T-cell (primary cell): ENCODE measurements around the gene GJA3. TPM values are rescaled to one million over a fixed set of nuclear protein-coding genes. Genes with fewer than 3 reads are reported as not detected.

ENCODE experiments used
- ATAC-seq, 4 experiments: fragments of 200-7000 bp in 3 of 4; fragments of 150-1000 bp in 1 of 4; cut with Tn5 transposase; replicated peaks in 1 of 4; 1 replicate in 3 of 4; 2 replicates in 1 of 4; pipeline ENCODE4 v1.10.0; 2021; ENCODE audit warnings: moderate library complexity in 3 of 4, mild to moderate bottlenecking in 2 of 4, moderate number of reproducible peaks in 1 of 4
- CTCF ChIA-PET, 2 donors: fragments of 300-600 bp; sonication (Branson Sonifier 250); formaldehyde crosslinking; loops; one replicate each; lab custom pipeline; 2022; ENCODE audit warnings: antibody characterized with exemption in 2 of 2; lab: Charles Lee
- POLR2A ChIA-PET, 2 donors: fragments of 300-600 bp; sonication (Branson Sonifier 250); formaldehyde crosslinking; loops; one replicate each; lab custom pipeline; 2022; ENCODE audit warnings: antibody characterized with exemption in 2 of 2; lab: Charles Lee
- DNase-seq, 35 experiments: peaks; one replicate each; pipeline versions ENCODE4 v3.0.0 to v3.0.0-alpha.2; 2013 to 2023
- H3K27ac ChIP-seq: one replicate; pipeline ENCODE4 v1.5.1; 2013; ENCODE audit warnings: low read length
- H3K27me3 ChIP-seq, 2 experiments: replicated peaks in 1 of 2; 1 replicate in 1 of 2; 2 replicates in 1 of 2; pipeline versions ENCODE4 v1.6.1 to v1.7.0; 2013; ENCODE audit warnings: low read length in 1 of 2, mixed read lengths in 1 of 2; ENCODE audit not compliant: control insufficient read depth in 2 of 2, insufficient read depth in 2 of 2; ENCODE audit errors: extremely low read depth in 1 of 2
- H3K36me3 ChIP-seq, 2 donors: 1 replicate in 1 of 2; 2 replicates in 1 of 2; pipeline versions ENCODE4 v1.6.1 to v1.7.0; 2013; ENCODE audit warnings: low read length in 1 of 2; ENCODE audit not compliant: control insufficient read depth in 2 of 2, insufficient read depth in 1 of 2; ENCODE audit errors: extremely low read depth in 1 of 2
- H3K4me1 ChIP-seq, 2 experiments: 1 replicate in 1 of 2; 2 replicates in 1 of 2; pipeline versions ENCODE4 v1.6.1 to v1.7.0; 2013; ENCODE audit warnings: low read length in 2 of 2, mixed read lengths in 1 of 2; ENCODE audit not compliant: insufficient read depth in 2 of 2, control insufficient read depth in 1 of 2; ENCODE audit errors: extremely low read depth in 1 of 2
- H3K4me3 ChIP-seq, 2 donors: 1 replicate in 1 of 2; 2 replicates in 1 of 2; pipeline versions ENCODE4 v1.5.1 to v1.7.0; 2013; ENCODE audit warnings: mild to moderate bottlenecking in 2 of 2, low read length in 1 of 2, moderate library complexity in 1 of 2; ENCODE audit not compliant: control insufficient read depth in 1 of 2; ENCODE audit errors: extremely low read depth in 1 of 2
- H3K9me3 ChIP-seq: 2 replicates; pipeline ENCODE4 v1.7.0; 2013
- H3K27ac Mint-ChIP-seq, 2 donors: one replicate each; pipeline ENCODE4 v1.8.0; 2020 to 2021; ENCODE audit warnings: mild to moderate bottlenecking in 2 of 2, mixed read lengths in 2 of 2
- H3K27me3 Mint-ChIP-seq, 2 donors: one replicate each; pipeline ENCODE4 v1.8.0; 2021 to 2022; ENCODE audit warnings: mixed read lengths in 2 of 2
- H3K36me3 Mint-ChIP-seq: one replicate; pipeline ENCODE4 v1.8.0; 2021; ENCODE audit warnings: mixed read lengths
- H3K4me1 Mint-ChIP-seq, 3 donors: one replicate each; pipeline ENCODE4 v1.8.0; 2020 to 2022; ENCODE audit warnings: mixed read lengths in 3 of 3, mild to moderate bottlenecking in 1 of 3
- H3K4me3 Mint-ChIP-seq, 3 donors: one replicate each; pipeline ENCODE4 v1.8.0; 2020 to 2022; ENCODE audit warnings: mild to moderate bottlenecking in 3 of 3, mixed read lengths in 3 of 3, moderate library complexity in 3 of 3
- H3K9me3 Mint-ChIP-seq, 3 donors: one replicate each; pipeline ENCODE4 v1.8.0; 2020 to 2022; ENCODE audit warnings: mixed read lengths in 3 of 3
- WGBS: methylation state at CpG from one replicate; pipeline ENCODE4 v1.1.5; 2013; ENCODE audit warnings: missing lambda C conversion rate; ENCODE audit not compliant: insufficient coverage; 5-methylcytosine and 5-hydroxymethylcytosine counted together
- total RNA-seq, 35 experiments: library from RNA in 6 of 35; stranded (reverse) in 6 of 35; fragments of 120-200 nt in 1 of 35; gene quantifications; one replicate each; pipeline versions ENCODE4 v1.2.1 to v1.2.4 and lab custom pipeline; 2013 to 2026

GJA3 gene
- total RNA-seq, 5 donors from 2014 or later (not counting 1 experiment from before 2014, with no cell fraction given): 0.10 to 0.93 (median 0.42) TPM

DNA sequence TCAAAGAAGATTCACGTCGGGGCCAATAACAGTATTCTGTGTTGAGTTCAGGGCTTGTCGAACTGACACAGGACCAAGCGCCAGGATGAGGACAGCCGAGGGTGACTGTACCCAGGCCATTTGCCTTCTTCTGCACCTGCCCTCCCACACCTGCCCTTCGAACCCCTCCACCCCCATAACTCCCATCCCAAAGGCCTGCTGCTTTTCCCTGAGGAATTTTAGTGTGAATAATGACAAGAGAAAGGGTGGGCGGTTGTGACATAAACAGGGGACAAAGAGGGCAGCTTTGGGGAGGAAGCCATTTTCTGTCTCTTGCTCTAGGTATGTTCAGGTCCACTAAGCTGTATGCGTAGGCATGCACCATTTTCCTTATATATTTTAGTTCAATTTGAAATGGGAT is 26.1 kb downstream of the GJA3 start:
- no peak overlapping the region for H3K4me3 Mint-ChIP-seq
- DNase-seq (no peak), ATAC-seq (no peak)
- ChIA-PET POLR2A (interaction anchor here in 1 of 2 donors (0.7 kb wide), 1 partner anchor 14 kb away, joined by 8 read pairs; no protein-coding TSS in a partner anchor), CTCF (interaction anchor here (0.6 to 0.9 kb wide), 2 partner anchors 28 to 725 kb away, joined by 3 read pairs; no protein-coding TSS in a partner anchor)
- peaks cover 0 to 8% of the 10 kb centered on the region in 2 experiments for H3K4me1 ChIP-seq
- H3K36me3 ChIP-seq: no peaks in the 10 kb centered on the region
- H3K27me3 ChIP-seq: peaks cover 4 to 62% of the 10 kb centered on the region in 2 experiments
- WGBS: no CpG with 5 or more reads among the region's 8 CpGs
- H3K9me3 Mint-ChIP-seq: no peaks in the 10 kb centered on the region
- H3K27ac Mint-ChIP-seq: no peak overlapping the region
- peaks cover 21 to 37% of the 10 kb centered on the region in 2 donors for H3K27me3 Mint-ChIP-seq
- H3K36me3 Mint-ChIP-seq: no peaks in the 10 kb centered on the region
- no peak overlapping the region for H3K27ac ChIP-seq
- no peaks in the 10 kb centered on the region for H3K9me3 ChIP-seq
- no peak overlapping the region for H3K4me3 ChIP-seq
- peaks cover 0 to 6% (median 3%) of the 10 kb centered on the region in 3 donors for H3K4me1 Mint-ChIP-seq

DNA sequence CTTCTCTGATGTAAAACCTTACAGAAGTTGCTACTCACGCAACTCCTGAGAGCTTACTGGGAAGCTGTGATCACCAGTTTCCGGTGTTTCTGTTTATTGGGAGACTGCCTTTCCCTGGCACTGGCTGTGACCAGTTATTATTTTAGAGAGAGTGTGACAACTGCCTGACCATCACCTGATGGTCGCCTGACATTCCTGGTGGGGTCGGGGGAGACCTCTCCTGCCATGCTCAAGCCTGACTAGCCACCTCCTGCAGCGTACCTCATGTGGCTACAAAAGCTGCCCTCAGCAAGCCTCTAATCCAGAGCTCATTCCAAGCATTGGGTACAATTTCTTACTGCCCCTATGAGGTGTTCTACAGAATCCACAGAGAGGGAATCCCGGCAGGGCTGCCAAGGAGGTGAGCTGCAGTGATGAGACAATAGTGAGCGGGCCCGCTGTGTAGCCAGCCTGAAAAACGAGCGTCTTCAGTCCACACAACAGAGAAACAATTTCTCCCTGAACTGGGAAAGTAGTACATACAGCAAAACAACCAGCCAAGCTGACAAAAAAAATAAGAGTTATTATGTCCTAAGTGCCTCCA is 28.7 kb downstream of the GJA3 start:
- Histone ChIP-seq H3K4me1 (peaks cover 0 to 27% of the 10 kb centered on the region in 2 experiments), H3K27me3 (peaks cover 7 to 80% of the 10 kb centered on the region in 2 experiments), H3K9me3 (no peaks in the 10 kb centered on the region), H3K27ac (no peak overlapping the region), H3K4me3 (no peak overlapping the region), H3K36me3 (no peaks in the 10 kb centered on the region)
- H3K9me3 Mint-ChIP-seq: no peaks in the 10 kb centered on the region
- H3K36me3 Mint-ChIP-seq: no peaks in the 10 kb centered on the region
- DNase-seq: no peak
- ATAC-seq: no peak
- ChIA-PET CTCF (interaction anchor here in 1 of 2 donors (1.0 kb wide), 1 partner anchor 30 kb away, joined by 3 read pairs; no protein-coding TSS in a partner anchor), POLR2A (no interaction called here)
- H3K27me3 Mint-ChIP-seq: peaks cover 16 to 33% of the 10 kb centered on the region in 2 donors
- H3K4me3 Mint-ChIP-seq: no peak overlapping the region
- WGBS: 72% methylated on average over 3 of the region's 10 CpGs
- peaks cover 0 to 13% (median 9%) of the 10 kb centered on the region in 3 donors for H3K4me1 Mint-ChIP-seq
- H3K27ac Mint-ChIP-seq: no peak overlapping the region

DNA sequence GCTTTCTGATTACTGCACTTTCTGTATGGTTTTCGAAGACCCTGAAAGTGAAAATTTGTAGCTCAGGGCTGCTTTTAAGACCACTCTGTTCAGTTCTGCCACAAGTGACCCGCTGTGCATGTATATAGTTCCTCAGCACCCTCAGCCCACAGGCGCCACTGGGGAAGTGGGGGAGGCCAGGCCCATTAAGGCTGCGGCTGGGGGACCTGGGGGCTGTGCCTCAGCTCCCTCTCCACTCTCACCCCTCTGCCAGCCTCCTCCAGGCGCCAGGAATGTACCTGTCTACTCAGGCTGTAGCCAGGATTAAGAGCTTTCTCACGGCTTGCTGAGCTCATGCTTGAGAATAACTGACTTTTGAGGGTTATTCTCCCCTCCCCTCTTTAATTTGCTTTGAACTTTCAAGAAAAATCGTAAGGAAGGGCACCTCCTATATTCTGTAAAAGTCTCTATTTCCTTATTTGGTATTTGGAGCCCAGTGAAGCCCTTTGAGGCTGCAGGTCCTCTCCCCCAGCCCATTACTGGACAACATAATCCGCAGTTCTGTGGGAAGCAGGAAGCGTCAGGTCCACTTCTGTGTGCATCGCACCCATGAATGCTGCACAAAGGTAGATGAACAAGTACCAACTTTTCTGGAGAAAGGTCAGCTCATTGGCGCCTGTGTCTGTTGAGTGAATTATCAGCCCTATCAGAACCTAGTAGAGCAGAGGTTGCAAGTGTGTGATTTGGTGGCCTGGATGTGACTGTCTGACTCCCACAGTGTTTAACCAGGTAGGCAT is 29.6 kb downstream of the GJA3 start:
- Histone ChIP-seq H3K27me3 (peaks cover 7 to 80% of the 10 kb centered on the region in 2 experiments), H3K4me1 (peaks cover 0 to 20% of the 10 kb centered on the region in 2 experiments), H3K36me3 (no peaks in the 10 kb centered on the region), H3K4me3 (no peak overlapping the region), H3K9me3 (no peaks in the 10 kb centered on the region), H3K27ac (no peak overlapping the region)
- H3K4me3 Mint-ChIP-seq: no peak overlapping the region
- no peaks in the 10 kb centered on the region for H3K9me3 Mint-ChIP-seq
- ATAC-seq (no peak), DNase-seq (no peak)
- H3K27me3 Mint-ChIP-seq: peaks cover 12 to 26% of the 10 kb centered on the region in 2 donors
- CTCF ChIA-PET: no interaction called here
- POLR2A ChIA-PET: no interaction called here
- H3K27ac Mint-ChIP-seq: no peak overlapping the region
- WGBS: 80% methylated on average over 3 of the region's 11 CpGs
- H3K36me3 Mint-ChIP-seq: no peaks in the 10 kb centered on the region
- H3K4me1 Mint-ChIP-seq: peaks cover 0 to 8% (median 5%) of the 10 kb centered on the region in 3 donors

DNA sequence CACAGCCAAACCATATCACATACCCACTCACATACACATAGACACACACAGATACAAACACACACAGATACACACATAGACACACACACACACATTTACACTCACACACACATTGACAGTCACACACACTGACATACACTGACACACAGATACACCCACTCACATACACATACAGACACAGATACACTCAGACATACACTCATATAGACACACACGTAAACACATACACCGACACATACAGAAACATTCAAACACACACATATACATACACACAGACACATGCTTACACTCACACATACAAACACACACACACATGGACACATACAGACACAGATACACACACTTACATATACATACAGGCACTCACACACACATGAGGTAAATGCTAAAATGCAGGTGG is 30.2 kb downstream of the GJA3 start:
- no peak overlapping the region for H3K4me3 ChIP-seq
- ATAC-seq (no peak), DNase-seq (no peak)
- peaks cover 0 to 20% of the 10 kb centered on the region in 2 experiments for H3K4me1 ChIP-seq
- Mint-ChIP-seq H3K9me3 (no peaks in the 10 kb centered on the region), H3K4me1 (peaks cover 0 to 8% (median 5%) of the 10 kb centered on the region in 3 donors), H3K4me3 (no peak overlapping the region), H3K27ac (no peak overlapping the region), H3K27me3 (peaks cover 12 to 29% of the 10 kb centered on the region in 2 donors), H3K36me3 (no peaks in the 10 kb centered on the region)
- no peaks in the 10 kb centered on the region for H3K9me3 ChIP-seq
- ChIA-PET POLR2A (no interaction called here), CTCF (no interaction called here)
- WGBS: 94% methylated on average over 2 of the region's 2 CpGs
- H3K36me3 ChIP-seq: no peaks in the 10 kb centered on the region
- H3K27ac ChIP-seq: no peak overlapping the region
- H3K27me3 ChIP-seq: peaks cover 7 to 74% of the 10 kb centered on the region in 2 experiments

DNA sequence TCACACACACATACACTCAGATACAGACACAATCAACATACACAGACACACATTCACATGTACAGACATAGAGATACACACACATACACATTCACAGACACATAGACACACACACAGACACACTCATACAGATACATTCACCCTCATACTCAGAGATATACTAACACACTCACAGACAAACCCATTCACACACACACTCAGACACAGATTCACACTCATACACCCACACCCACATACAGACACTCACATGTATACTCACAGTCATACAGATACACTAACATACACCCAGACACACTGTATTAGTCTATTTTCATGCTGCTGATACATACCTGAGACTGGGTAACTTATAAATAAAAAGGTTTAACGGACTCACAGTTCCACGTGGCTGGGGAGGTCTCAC is 30.8 kb downstream of the GJA3 start:
- no peaks in the 10 kb centered on the region for H3K9me3 Mint-ChIP-seq
- no peaks in the 10 kb centered on the region for H3K36me3 Mint-ChIP-seq
- ChIA-PET POLR2A (no interaction called here), CTCF (no interaction called here)
- Histone ChIP-seq H3K27ac (no peak overlapping the region), H3K27me3 (peaks cover 7 to 71% of the 10 kb centered on the region in 2 experiments), H3K36me3 (no peaks in the 10 kb centered on the region), H3K4me1 (peaks cover 0 to 20% of the 10 kb centered on the region in 2 experiments), H3K9me3 (no peaks in the 10 kb centered on the region), H3K4me3 (no peak overlapping the region)
- no peak overlapping the region for H3K27ac Mint-ChIP-seq
- DNase-seq (no peak), ATAC-seq (no peak)
- peaks cover 0 to 8% (median 5%) of the 10 kb centered on the region in 3 donors for H3K4me1 Mint-ChIP-seq
- H3K27me3 Mint-ChIP-seq: peaks cover 8 to 28% of the 10 kb centered on the region in 2 donors
- WGBS: no CpG with 5 or more reads among the region's 2 CpGs
- no peak overlapping the region for H3K4me3 Mint-ChIP-seq

DNA sequence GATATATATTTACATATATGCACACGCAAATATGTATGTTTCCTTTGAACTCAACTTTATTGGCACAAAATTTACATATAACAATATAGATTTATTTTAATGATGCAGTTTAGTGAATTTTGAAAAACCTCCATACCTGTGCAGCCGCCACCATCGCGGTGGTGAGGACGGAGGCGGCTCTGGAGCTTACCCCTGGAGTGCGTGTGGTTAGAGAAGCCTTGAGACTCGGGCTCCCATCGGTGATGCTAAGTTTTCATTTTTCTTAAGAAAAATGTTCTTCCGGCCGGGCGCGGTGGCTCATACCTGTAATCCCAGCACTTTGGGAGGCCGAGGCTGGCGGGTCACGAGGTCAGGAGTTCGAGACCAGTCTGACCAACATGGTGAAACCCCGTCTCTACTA is 31.8 kb downstream of the GJA3 start:
- ATAC-seq (no peak), DNase-seq (no peak)
- CTCF ChIA-PET: no interaction called here
- peaks cover 13 to 30% of the 10 kb centered on the region in 2 donors for H3K27me3 Mint-ChIP-seq
- H3K27ac Mint-ChIP-seq: no peak overlapping the region
- no peaks in the 10 kb centered on the region for H3K9me3 ChIP-seq
- H3K4me1 ChIP-seq: peaks cover 0 to 20% of the 10 kb centered on the region in 2 experiments
- H3K4me3 Mint-ChIP-seq: peak overlapping the region; percentile 47 to 69 (median 61)
- peak overlapping the region in 1 of 2 donors; percentile 67 for H3K4me3 ChIP-seq
- POLR2A ChIA-PET: no interaction called here
- H3K9me3 Mint-ChIP-seq: no peaks in the 10 kb centered on the region
- peaks cover 0 to 8% (median 5%) of the 10 kb centered on the region in 3 donors for H3K4me1 Mint-ChIP-seq
- peaks cover 7 to 71% of the 10 kb centered on the region in 2 experiments for H3K27me3 ChIP-seq
- H3K36me3 ChIP-seq: no peaks in the 10 kb centered on the region
- no peak overlapping the region for H3K27ac ChIP-seq
- 72% methylated on average over 11 of the region's 18 CpGs for WGBS
- no peaks in the 10 kb centered on the region for H3K36me3 Mint-ChIP-seq
